ENCODE results near the gene NFATC2IP.
"Not testable (repeated sequence)": the region's sequence is repeated elsewhere in the genome, so short reads cannot be mapped to it uniquely, and the experiment has no call there.

Gene NFATC2IP

GRCh38 chr16:28926284-28926683 is 24.5 kb upstream of the NFATC2IP start:
- DNase-seq (ENCODE audit: low spot score), result not testable (repeated sequence)

GRCh38 chr16:28927815-28928214 is 22.9 kb upstream of the NFATC2IP start:
- DNase-seq (ENCODE audit: low spot score), result no peak

GRCh38 chr16:28930203-28930602 is 20.5 kb upstream of the NFATC2IP start:
- DNase-seq (ENCODE audit: low spot score), result no peak

- no peak for DNase-seq (ENCODE audit: low spot score)
These were observed 20.1 kb upstream of the NFATC2IP start for GRCh38 chr16:28930652-28931051.

GRCh38 chr16:28931801-28932225 is 18.9 kb upstream of the NFATC2IP start, which contains the start of gene CD19:
TSS of gene CD19 (plus strand) at chr16:28931971. CDS start at chr16:28932001, 30 bp downstream.
- no peak for DNase-seq (ENCODE audit: low spot score)

GRCh38 chr16:28932339-28933141 is 18.2 kb upstream of the NFATC2IP start:
- DNase-seq (ENCODE audit: low spot score), result no peak

GRCh38 chr16:28933171-28933570 is 17.6 kb upstream of the NFATC2IP start:
- DNase-seq (ENCODE audit: low spot score), result no peak

GRCh38 chr16:28935346-28935745 is 15.4 kb upstream of the NFATC2IP start:
- no peak for DNase-seq (ENCODE audit: low spot score)

GRCh38 chr16:28935924-28936783 is 14.6 kb upstream of the NFATC2IP start:
- DNase-seq (ENCODE audit: low spot score), result peak; percentile 78

GRCh38 chr16:28936784-28937155 is 14.0 kb upstream of the NFATC2IP start:
- no peak for DNase-seq (ENCODE audit: low spot score)

- DNase-seq (ENCODE audit: low spot score), result no peak
These were observed 13.4 kb upstream of the NFATC2IP start for GRCh38 chr16:28937222-28937876.

GRCh38 chr16:28938721-28939120 is 12.0 kb upstream of the NFATC2IP start:
- DNase-seq (ENCODE audit: low spot score), result no peak

- not testable (repeated sequence) for DNase-seq (ENCODE audit: low spot score)
These were observed 10.9 kb upstream of the NFATC2IP start for GRCh38 chr16:28939825-28940224.

GRCh38 chr16:28943281-28943680 is 7.5 kb upstream of the NFATC2IP start:
- DNase-seq (ENCODE audit: low spot score), result no peak

- DNase-seq (ENCODE audit: low spot score), result no peak
These were observed 4.1 kb upstream of the NFATC2IP start for GRCh38 chr16:28946681-28947080.

- no peak for DNase-seq (ENCODE audit: low spot score)
These were observed 740 bp downstream of the NFATC2IP start for GRCh38 chr16:28951410-28951943.

- no peak for DNase-seq (ENCODE audit: low spot score)
These were observed 7.5 kb downstream of the NFATC2IP start for GRCh38 chr16:28958216-28958615.

- DNase-seq (ENCODE audit: low spot score), result no peak
These were observed 8.1 kb downstream of the NFATC2IP start for GRCh38 chr16:28958836-28959235.

- no peak for DNase-seq (ENCODE audit: low spot score)
These were observed 13.3 kb downstream of the NFATC2IP start for GRCh38 chr16:28964072-28964471.

GRCh38 chr16:28964496-28964895 is 13.8 kb downstream of the NFATC2IP start:
- DNase-seq (ENCODE audit: low spot score), result no peak

- DNase-seq (ENCODE audit: low spot score), result no peak
These were observed 16.4 kb downstream of the NFATC2IP start for GRCh38 chr16:28967156-28967555.

GRCh38 chr16:28969696-28970095 is 19.0 kb downstream of the NFATC2IP start:
- not testable (repeated sequence) for DNase-seq (ENCODE audit: low spot score)
